Measurements from ENCODE around the gene F11R.

DNA sequence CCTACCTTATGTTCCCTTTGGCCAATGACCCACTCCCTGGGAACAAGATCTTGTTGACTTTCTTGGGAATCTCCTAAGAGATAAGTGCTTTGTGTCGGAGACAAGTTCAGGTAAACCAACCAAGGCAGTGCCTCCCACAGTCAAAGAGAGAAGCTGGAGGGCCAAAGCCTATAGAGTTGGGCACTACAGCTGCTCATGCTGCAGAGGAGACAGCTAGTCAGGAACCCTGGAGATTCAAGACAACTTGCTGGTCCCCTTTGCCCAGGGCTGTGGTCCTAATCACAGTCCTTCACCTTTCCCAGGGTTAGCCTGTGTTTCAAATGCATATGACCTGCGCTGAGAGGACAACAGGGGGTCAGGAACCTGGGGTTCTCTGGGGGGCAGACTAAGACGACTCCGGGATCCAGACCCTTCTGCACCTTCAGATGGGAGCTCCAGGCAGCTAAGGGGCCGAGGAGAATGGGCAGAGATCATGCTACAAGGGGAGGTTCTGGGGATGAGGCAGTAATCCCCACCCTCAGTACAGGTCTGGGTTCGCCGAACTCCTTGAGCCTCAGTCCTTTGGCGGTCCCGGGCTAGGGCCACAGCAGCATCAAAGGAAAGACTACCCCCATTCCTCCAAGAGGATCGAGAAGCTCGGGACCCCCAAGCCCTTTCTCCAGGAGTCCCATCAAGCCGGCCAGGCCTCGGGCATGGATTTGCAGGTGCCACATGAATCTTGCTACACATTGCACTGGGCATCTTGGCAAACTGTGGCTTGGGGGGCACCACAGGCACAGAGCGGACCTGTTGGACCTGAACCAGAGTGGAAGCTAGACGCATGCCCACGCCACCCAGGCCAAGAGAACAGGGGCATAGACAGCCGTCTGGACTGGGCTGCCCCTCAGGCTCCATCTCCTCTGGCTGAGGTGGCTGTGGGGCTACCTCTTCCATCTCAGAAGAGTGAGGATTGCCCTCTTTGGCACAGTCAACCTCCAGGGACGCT is 26.8 kb upstream of the F11R start:
- no peak for TF ChIP-seq YY1 (IDR thresholded peaks at IDR 0.05; ENCODE audit: insufficient read depth, insufficient read length)
- no peak for TF ChIP-seq SUZ12 (IDR thresholded peaks at IDR 0.05; ENCODE audit: extremely low read depth, insufficient read depth, insufficient read length)

Measured in NT2/D1 (cell line).